Esophagus squamous epithelium (tissue), 5 donors: ENCODE measurements around the gene PLPP6. TPM values are rescaled to one million over a fixed set of nuclear protein-coding genes. Genes with fewer than 3 reads are reported as not detected.

Experiments used
- DNase-seq: peaks from one replicate; lab custom pipeline; 2025; lab: John Stamatoyannopoulos, UW
- H3K27ac ChIP-seq, 4 donors: fragments of 200-600 bp; sonication (generic); one replicate each; pipeline ENCODE4 v1.5.1; 2016 to 2019; ENCODE audit warnings: mild to moderate bottlenecking in 1 of 4
- H3K27me3 ChIP-seq, 4 donors: fragments of 200-600 bp; sonication (generic); 1 replicate in 3 of 4; 2 replicates in 1 of 4; pipeline versions ENCODE4 v1.5.1 to v1.6.0; 2017 to 2021; ENCODE audit warnings: antibody characterized with exemption in 1 of 4
- H3K36me3 ChIP-seq, 3 donors: fragments of 200-600 bp; sonication (generic); one replicate each; pipeline ENCODE4 v1.5.1; 2016 to 2019
- H3K4me1 ChIP-seq, 3 donors: fragments of 200-600 bp; sonication (generic); one replicate each; pipeline ENCODE4 v1.5.1; 2017 to 2019
- H3K4me3 ChIP-seq, 4 donors: fragments of 200-600 bp; sonication (generic); 1 replicate in 3 of 4; 2 replicates in 1 of 4; pipeline ENCODE4 v1.5.1; 2016 to 2019; ENCODE audit warnings: mild to moderate bottlenecking in 2 of 4, moderate library complexity in 1 of 4
- H3K9me3 ChIP-seq, 3 donors: fragments of 200-600 bp; sonication (generic); one replicate each; pipeline ENCODE4 v1.5.1; 2016 to 2019
- POLR2A ChIP-seq, 4 donors: fragments of 450-650 bp; IDR thresholded peaks; one replicate each; pipeline ENCODE4 v1.6.1; 2017; ENCODE audit warnings: antibody characterized with exemption in 4 of 4, mild to moderate bottlenecking in 4 of 4, moderate library complexity in 3 of 4
- WGBS, 2 donors: methylation state at CpG; one replicate each; pipeline ENCODE4 v1.1.5; 2018; 5-methylcytosine and 5-hydroxymethylcytosine counted together
- intact Hi-C: fragments of 100-400 bp; cut with DNase I; formaldehyde crosslinking; loops from one replicate; pipeline ENCODE4 v1.15.0; 2022
- total RNA-seq, 4 donors: library from RNA; depleted of rRNA; stranded (reverse); fragments of >200 nt; gene quantifications; one replicate each; pipeline ENCODE4 v1.1.0, GENCODE V29; 2016
- TF ChIP-seq, protein P1 (sequence below), 6 experiments: fragments of 450-650 bp in 4 of 6; fragments of 200-600 bp in 2 of 6; sonication (generic) in 2 of 6; IDR thresholded peaks; one replicate each; pipeline ENCODE4 v1.5.1; 2016 to 2019; ENCODE audit warnings: antibody characterized with exemption in 6 of 6, mild to moderate bottlenecking in 4 of 6, moderate library complexity in 4 of 6
- donor health status: DM: yes; HTN: yes; CAD: no.

Gene PLPP6
- total RNA-seq, 4 donors from 2014 or later = 6.3 to 9.9 (median 7.7) TPM

DNA sequence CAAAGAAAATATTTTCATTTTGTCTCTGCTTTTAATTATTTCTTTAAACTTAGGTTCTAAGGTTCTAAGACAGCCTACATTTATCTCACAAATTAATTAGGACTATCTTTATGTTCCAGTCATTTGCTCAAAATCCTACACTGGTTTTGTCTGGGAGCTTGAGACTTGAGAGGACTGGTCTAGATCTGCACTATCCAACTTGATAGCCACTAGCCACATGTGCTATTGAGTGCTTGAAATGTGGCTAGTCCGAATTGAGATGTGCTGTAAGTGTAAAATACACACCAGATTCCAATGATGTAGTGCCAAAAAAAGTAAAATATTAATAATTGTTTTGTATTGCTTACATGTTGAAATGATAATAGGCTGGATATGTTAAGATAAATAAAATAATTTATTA is 24.5 kb downstream of the PLPP6 start:
- intact Hi-C loops = no loop called here
- DNase-seq = no peak
- no peaks in the 10 kb centered on the region for H3K9me3 ChIP-seq
- H3K27ac ChIP-seq = peak overlapping the region in 3 of 4 donors; percentile 9 to 75 (median 74)
- no peak overlapping the region for H3K4me3 ChIP-seq
- peaks cover 0 to 78% (median 3%) of the 10 kb centered on the region in 3 donors for H3K4me1 ChIP-seq
- H3K36me3 ChIP-seq = peaks cover 0 to 61% (median 0%) of the 10 kb centered on the region in 3 donors
- no peaks in the 10 kb centered on the region for H3K27me3 ChIP-seq
- TF ChIP-seq, protein P1, sequence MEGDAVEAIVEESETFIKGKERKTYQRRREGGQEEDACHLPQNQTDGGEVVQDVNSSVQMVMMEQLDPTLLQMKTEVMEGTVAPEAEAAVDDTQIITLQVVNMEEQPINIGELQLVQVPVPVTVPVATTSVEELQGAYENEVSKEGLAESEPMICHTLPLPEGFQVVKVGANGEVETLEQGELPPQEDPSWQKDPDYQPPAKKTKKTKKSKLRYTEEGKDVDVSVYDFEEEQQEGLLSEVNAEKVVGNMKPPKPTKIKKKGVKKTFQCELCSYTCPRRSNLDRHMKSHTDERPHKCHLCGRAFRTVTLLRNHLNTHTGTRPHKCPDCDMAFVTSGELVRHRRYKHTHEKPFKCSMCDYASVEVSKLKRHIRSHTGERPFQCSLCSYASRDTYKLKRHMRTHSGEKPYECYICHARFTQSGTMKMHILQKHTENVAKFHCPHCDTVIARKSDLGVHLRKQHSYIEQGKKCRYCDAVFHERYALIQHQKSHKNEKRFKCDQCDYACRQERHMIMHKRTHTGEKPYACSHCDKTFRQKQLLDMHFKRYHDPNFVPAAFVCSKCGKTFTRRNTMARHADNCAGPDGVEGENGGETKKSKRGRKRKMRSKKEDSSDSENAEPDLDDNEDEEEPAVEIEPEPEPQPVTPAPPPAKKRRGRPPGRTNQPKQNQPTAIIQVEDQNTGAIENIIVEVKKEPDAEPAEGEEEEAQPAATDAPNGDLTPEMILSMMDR (IDR thresholded peaks at IDR 0.05) = no peak
- no peak for TF ChIP-seq POLR2A (IDR thresholded peaks at IDR 0.05)
- 53 to 74% methylated on average over 1 of the region's 1 CpG for WGBS, 2 donors

DNA sequence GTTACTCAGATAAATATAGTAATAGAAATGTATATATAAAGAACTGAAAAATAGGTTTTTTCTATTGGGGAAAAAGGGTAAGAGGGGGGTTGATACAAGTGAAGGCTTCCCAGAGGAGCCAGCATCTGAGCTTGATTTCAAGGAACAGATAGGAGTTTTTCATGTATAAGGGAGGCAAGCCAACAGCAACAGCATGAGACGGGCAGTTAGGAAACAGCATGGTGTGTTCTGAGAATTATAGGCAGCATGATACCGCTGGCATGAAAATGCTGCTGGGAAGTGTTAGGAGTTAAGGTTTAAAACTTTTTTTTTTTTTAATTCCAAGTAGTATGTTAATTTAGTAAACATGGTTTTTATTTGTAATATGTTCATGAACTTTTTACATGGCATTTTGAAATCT is 26.9 kb downstream of the PLPP6 start:
- Histone ChIP-seq H3K4me1 (peaks cover 0 to 59% (median 0%) of the 10 kb centered on the region in 3 donors), H3K27me3 (no peaks in the 10 kb centered on the region), H3K27ac (peak overlapping the region in 2 of 4 donors; percentile 5 to 47), H3K4me3 (no peak overlapping the region), H3K9me3 (no peaks in the 10 kb centered on the region), H3K36me3 (peaks cover 0 to 85% (median 0%) of the 10 kb centered on the region in 3 donors)
- TF ChIP-seq POLR2A (IDR thresholded peaks at IDR 0.05) = no peak
- TF ChIP-seq, protein P1 (IDR thresholded peaks at IDR 0.05) = no peak
- intact Hi-C loops = no loop called here
- WGBS, 2 donors = 48 to 76% methylated on average over 2 of the region's 2 CpGs
- no peak for DNase-seq

DNA sequence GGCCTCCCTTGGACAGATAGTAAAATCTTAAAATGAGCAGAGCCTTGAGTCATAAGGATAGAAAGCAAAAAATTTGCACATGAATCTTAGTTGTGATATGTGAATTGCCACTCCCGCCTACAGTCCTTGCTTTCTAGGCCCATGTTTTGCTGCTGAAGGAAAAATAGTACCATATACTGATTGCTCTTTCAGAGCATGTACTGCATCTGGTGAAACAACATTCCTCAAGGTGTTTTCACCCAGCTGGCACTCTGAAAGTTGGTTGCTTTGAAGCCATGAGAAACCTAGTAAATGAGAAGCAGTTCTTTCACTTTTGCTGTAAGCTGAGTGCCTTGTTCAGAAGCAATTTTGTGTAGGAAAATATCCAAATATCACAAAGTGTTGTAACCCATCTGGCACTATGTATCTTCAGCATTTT is 27.6 kb downstream of the PLPP6 start:
- WGBS, 2 donors = 64 to 70% methylated on average over 1 of the region's 1 CpG

DNA sequence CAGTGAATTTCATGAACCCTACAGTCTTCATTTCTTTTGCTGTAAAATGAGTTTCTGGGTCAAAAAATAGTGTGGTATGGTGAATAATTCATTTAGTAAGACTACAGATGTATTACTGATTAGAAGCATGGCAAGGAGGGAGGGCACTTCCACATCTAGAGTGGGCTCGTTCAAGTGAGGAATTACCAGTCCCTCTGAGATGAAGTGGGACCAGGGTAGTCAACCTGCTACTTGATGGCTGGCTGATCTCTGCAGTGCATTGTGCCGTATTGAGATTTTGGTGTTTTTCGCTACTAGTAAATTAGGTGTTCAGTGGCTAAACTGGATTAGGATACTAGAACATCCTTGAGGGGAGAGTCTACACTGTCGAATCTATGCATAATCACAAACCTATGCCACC is 28.1 kb downstream of the PLPP6 start:
- Histone ChIP-seq H3K4me3 (no peak overlapping the region), H3K27me3 (no peaks in the 10 kb centered on the region), H3K4me1 (peaks cover 0 to 49% (median 0%) of the 10 kb centered on the region in 3 donors), H3K9me3 (no peaks in the 10 kb centered on the region), H3K36me3 (peaks cover 0 to 92% (median 0%) of the 10 kb centered on the region in 3 donors), H3K27ac (peak overlapping the region in 3 of 4 donors; percentile 5 to 47 (median 8))
- intact Hi-C loops = no loop called here
- no peak for DNase-seq
- 72 to 86% methylated on average over 4 of the region's 4 CpGs for WGBS, 2 donors
- no peak for TF ChIP-seq POLR2A (IDR thresholded peaks at IDR 0.05)
- TF ChIP-seq, protein P1 (IDR thresholded peaks at IDR 0.05) = no peak

More for the DNA sequence above, 27.6 kb downstream of the PLPP6 start:
- DNase-seq = no peak
- no peak for TF ChIP-seq POLR2A (IDR thresholded peaks at IDR 0.05)
- TF ChIP-seq, protein P1 (IDR thresholded peaks at IDR 0.05) = no peak
- no peaks in the 10 kb centered on the region for H3K27me3 ChIP-seq
- intact Hi-C loops = no loop called here
- peaks cover 0 to 92% (median 0%) of the 10 kb centered on the region in 3 donors for H3K36me3 ChIP-seq
- H3K27ac ChIP-seq = peak overlapping the region in 3 of 4 donors; percentile 5 to 47 (median 8)
- no peaks in the 10 kb centered on the region for H3K9me3 ChIP-seq
- H3K4me3 ChIP-seq = no peak overlapping the region
- peaks cover 0 to 53% (median 0%) of the 10 kb centered on the region in 3 donors for H3K4me1 ChIP-seq

DNA sequence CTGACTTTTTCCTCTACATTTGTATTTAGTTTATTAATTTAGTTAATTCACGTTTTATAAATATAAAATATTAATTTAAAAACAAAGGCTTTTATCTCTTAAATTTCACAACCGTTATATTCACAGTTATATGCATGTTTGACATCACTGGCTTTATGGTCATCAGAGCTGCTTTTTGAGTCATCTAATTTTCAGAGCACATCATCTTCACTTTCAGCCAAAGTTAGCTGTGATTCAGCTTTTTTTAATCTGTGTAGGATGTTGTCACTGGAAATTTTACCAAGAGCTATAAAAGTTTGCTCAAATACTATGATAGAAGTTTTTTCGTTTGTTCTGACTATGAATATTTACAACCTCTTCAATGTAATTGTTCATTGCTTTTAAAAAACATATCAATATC is 29.7 kb downstream of the PLPP6 start:
- no peak for DNase-seq
- TF ChIP-seq, protein P1 (IDR thresholded peaks at IDR 0.05) = no peak
- no peak for TF ChIP-seq POLR2A (IDR thresholded peaks at IDR 0.05)
- 70 to 82% methylated on average over 3 of the region's 3 CpGs for WGBS, 2 donors
- peaks cover 0 to 88% (median 0%) of the 10 kb centered on the region in 3 donors for H3K36me3 ChIP-seq
- no peak overlapping the region for H3K27ac ChIP-seq
- no peak overlapping the region for H3K4me3 ChIP-seq
- H3K27me3 ChIP-seq = no peaks in the 10 kb centered on the region
- peaks cover 0 to 37% (median 0%) of the 10 kb centered on the region in 3 donors for H3K4me1 ChIP-seq
- H3K9me3 ChIP-seq = no peaks in the 10 kb centered on the region
- intact Hi-C loops = no loop called here
